GM18909 (cell line): Measurements from ENCODE around the gene SACM1L.

Source experiments
- ATAC-seq: cut with Tn5 transposase; IDR thresholded peaks from one replicate; pipeline ENCODE4 v1.9.1; 2021; ENCODE audit warnings: mild to moderate bottlenecking; ENCODE audit not compliant: unreplicated experiment, poor library complexity

Gene SACM1L, protein sequence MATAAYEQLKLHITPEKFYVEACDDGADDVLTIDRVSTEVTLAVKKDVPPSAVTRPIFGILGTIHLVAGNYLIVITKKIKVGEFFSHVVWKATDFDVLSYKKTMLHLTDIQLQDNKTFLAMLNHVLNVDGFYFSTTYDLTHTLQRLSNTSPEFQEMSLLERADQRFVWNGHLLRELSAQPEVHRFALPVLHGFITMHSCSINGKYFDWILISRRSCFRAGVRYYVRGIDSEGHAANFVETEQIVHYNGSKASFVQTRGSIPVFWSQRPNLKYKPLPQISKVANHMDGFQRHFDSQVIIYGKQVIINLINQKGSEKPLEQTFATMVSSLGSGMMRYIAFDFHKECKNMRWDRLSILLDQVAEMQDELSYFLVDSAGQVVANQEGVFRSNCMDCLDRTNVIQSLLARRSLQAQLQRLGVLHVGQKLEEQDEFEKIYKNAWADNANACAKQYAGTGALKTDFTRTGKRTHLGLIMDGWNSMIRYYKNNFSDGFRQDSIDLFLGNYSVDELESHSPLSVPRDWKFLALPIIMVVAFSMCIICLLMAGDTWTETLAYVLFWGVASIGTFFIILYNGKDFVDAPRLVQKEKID

GRCh38 chr3:45688882-45689786 lies at the start of gene SACM1L:
TSS of gene SACM1L (plus strand) at chr3:45689396. CDS start at chr3:45689466, 70 bp downstream.
- ATAC-seq = peak; percentile 80

DNA sequence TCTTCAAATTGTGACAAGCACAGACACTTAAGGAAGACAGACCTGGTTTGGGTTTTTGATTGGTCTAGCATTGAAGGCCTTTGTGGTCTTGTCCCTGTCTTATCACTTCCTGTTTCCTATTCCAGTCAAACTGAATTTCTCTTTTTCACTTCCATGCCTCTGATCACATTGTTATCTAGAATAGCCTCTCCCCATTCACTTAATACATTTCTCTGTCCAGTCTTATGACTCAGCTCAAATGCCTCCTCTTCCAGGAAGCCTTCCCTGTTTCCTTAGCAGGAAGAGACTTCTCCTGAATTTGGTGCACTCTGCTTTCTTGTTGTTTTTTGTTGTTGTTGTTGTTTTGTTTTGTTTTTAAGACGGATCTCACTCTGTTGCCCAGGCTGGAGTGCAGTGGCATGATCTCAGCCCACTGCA lies 49.1 kb upstream of the SACM1L start:
- ATAC-seq = no peak

DNA sequence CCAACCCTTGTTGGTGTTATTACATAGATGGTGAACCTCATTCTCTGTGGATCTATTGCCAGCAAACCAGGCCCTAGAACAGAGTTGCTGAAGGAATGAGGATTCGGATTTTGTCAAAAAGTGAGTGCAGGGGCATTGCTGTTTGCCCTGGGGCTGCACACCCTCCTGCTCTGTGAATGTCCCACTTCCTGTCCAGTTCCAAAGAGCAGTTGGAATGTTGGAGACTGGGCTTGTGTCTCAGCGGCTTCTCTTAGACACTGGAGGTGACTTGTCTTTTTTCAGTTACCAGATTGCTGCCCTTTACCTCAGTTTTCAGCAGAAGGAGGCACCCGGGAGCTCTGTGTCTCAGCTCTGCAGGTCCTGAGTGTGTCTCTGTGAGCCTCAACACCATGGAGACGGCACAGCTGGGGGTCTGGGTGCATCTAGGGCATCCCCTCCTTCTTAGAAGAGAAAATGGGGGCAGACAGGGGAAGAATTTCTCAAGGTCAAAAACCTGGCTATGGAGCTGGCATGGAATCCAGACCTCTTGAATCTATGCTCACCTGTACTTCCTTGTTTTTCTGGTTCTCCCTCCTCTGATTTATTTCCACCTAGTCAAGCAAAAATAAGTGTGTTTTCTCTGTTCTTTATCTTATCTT lies 48.4 kb upstream of the SACM1L start:
- no peak for ATAC-seq

GRCh38 chr3:45641756-45642155 lies 47.4 kb upstream of the SACM1L start:
- no peak for ATAC-seq

DNA sequence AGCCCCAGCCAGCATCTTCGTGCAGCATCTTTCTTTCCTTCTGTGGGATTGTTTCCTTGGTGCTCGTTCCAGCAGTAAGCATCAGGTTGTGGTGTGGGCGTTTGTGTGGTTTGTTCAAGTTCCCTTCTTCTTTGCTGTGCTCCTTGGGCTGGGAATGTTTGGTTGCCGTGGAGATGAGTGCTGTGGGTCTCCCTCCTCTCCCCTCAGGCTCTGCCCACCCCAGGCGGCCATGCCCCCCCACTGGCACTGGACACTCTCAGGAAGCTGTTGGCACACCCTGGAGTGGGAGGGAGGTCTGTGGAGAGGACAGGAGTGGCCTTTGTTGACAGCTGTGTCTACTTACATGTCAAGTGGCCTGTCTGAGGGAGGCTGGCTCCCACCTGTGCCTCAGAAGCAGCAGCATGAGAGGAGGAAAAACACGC lies 46.5 kb upstream of the SACM1L start:
- no peak for ATAC-seq

- no peak for ATAC-seq
Observed at GRCh38 chr3:45644063-45644790, 45.0 kb upstream of the SACM1L start.

DNA sequence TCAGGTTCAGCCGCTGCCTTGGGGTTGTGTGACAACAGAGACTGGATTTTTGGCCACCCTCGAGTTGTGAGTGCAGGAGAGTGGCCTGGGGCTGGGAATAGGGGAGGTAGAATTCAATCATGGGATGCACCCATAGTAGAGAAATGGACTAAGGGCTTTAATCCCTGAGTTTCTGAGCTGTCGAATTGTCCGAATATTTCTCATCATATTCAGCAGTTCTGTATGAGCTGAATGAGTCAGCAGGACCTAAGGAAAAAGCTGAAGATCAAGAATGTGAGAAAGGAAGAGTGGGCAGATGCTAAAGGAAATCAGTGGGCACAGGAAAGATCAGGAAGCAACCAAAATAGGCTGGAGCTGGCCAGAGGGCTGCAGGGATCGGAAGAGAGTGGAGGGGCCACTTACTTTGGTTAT lies 44.4 kb upstream of the SACM1L start:
- ATAC-seq = no peak

DNA sequence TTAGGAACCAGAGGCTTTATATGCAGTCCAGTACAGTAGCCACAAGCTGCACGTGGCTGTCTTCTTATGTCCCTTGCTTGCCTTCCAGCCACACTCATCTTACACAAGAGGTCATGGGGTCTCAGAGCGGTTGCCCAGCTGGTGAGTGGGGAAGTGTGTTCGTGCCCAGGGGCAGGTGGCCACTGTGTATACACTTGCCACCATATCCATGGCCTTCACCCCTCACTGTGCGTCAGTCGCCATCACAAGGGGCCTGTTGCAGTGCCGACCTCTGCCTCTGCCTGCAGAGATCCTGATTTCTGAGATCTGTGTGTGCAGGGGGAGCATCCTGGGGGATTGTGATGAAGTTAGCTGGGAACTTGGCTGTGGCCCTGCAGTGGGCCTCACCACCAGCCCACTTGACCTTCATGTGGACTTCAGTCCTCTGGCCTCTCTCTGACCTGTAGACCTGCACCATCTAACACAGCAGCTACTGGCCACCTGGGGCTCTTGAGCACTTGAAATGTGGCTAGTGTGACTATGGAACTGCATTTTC lies 43.1 kb upstream of the SACM1L start:
- ATAC-seq = no peak

- ATAC-seq = no peak
Observed at GRCh38 chr3:45647148-45647619, 42.0 kb upstream of the SACM1L start.

- no peak for ATAC-seq
Observed at GRCh38 chr3:45653205-45653604, 36.0 kb upstream of the SACM1L start.

- ATAC-seq = no peak
Observed at GRCh38 chr3:45654397-45654944, 34.7 kb upstream of the SACM1L start.

DNA sequence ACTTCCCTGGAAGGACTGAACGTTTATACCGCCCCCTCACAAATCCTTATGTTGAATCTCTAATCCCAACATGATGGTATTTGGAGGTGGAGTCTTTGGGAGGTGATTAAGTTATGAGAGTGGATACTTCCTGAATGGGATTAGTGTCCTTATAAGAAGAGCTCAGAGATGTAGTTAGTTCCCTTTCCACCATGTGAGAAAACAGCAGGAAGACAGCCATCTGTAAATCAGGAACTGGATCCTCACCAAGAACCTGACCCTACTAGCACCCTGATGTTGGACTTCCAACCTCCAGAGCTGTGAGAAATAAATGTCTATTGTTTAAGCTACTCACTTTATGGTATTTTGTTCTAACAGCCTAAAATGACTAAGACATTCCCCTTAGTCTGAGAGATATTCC lies 33.3 kb upstream of the SACM1L start:
- ATAC-seq = no peak

DNA sequence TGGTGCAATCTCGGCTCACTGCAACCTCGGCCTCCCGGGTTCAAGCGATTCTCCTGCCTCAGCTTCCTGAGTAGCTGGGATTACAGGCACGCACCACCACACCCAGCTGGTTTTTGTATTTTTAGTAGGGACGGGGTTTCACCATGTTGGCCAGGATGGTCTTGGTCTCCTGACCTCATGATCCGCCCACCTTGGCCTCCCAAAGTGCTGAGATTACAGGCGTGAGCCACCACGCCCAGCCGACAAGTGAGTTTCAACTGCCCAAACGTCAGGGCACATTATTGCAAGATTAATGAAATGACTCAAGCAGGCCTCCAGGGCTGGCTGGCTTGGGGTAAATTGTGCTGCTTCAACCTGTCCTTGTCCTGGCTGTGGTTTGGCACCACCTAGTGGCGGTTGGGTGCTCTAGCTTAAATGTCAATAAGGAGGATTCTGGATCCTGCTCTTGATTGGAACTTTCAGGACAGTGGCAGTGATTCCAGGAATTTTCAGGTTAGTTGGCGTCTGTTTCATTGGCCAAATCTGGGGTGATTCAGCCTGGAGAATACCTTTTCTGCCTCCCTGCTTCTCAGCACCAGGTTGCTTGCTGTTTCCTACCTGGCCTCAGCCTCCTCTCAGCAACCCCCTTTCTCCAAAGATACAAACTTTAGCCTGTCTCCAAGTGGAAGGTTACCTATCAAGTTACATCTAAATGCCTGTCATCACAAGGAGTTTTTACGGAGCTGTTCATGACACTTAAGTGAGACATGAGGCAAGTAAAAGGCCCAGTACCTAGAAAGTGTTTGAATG lies 32.4 kb upstream of the SACM1L start:
- peak; percentile 57 for ATAC-seq

DNA sequence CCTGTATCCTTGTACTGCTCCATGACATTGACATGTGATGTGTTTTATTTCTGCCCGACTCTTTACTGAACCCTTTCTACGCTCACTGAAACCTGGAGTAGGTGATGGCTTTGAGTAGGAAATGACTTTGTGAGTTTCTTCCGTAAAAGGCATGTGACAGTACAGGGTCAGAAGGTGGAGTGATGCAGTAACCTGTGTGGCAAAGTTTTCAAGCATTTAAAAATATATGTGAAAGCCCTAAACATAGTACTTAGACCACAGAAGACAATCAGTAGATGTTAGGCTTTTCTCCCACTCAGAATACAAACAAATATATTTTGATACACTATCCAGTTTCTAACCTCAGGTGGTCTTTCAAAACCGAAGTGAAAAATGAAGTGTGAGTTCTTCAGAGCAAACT lies 31.3 kb upstream of the SACM1L start:
- ATAC-seq = peak; percentile 61

DNA sequence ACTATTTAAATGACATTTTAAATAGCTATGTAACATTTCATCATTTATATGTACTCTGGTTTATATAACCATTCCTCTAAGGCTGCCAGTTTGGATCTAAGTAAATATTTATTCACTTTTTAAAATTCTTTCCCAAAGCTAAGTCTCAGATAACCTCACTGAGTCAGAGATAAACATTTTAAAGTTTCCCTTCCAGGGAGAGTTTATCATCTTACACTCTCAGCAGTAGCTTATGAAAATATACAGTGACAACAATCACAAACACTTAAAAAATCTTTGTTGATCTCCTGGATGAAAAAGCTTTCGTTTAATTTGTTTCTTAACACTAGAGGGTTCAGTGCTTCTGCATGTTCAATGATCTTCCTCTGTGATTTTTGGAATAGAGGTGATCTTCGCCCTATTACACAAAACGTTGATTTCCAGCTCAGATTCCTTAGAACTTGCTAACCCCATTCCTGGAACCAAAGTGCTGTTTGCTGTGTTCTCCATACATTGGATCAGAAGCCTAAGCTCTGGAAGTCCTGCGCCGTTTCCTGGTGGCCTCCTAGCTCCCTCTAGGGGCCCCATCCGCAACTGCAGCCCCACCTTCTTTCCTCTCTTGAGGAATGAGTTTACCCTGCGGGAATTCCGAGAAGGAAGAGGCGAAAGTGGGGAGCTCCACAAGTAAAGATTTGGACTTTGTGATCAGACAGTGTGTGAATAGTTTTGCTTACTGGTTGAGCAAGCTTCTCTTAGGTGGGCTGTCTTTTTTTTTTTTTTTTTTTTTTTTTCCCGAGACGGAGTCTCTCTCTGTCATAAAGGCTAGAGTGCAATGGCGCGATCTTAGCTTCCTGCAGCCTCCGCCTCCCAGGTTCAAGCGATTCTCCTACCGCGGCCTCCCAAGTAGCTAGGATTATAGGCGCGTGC lies 29.3 kb upstream of the SACM1L start:
- ATAC-seq = no peak

GRCh38 chr3:45660567-45660901 lies 28.7 kb upstream of the SACM1L start:
- ATAC-seq = no peak

- ATAC-seq = peak; percentile 85
Observed at GRCh38 chr3:45664578-45664977, 24.6 kb upstream of the SACM1L start.
